Peyer's patch (tissue), 4 donors: ENCODE results near the gene LIMCH1.

Experiments
- POLR2A ChIP-seq, 2 donors: fragments of 450-650 bp; IDR thresholded peaks; one replicate each; pipeline ENCODE4 v1.5.1; 2017; ENCODE audit warnings: antibody characterized with exemption in 2 of 2, mild to moderate bottlenecking in 2 of 2, moderate library complexity in 2 of 2
- TF ChIP-seq, protein P1 (sequence below), 6 experiments: fragments of 450-650 bp in 4 of 6; fragments of 200-600 bp in 2 of 6; sonication (generic) in 1 of 6; IDR thresholded peaks; one replicate each; pipeline ENCODE4 v1.5.1; 2017 to 2019; ENCODE audit warnings: antibody characterized with exemption in 6 of 6, mild to moderate bottlenecking in 3 of 6, moderate library complexity in 1 of 6

DNA sequence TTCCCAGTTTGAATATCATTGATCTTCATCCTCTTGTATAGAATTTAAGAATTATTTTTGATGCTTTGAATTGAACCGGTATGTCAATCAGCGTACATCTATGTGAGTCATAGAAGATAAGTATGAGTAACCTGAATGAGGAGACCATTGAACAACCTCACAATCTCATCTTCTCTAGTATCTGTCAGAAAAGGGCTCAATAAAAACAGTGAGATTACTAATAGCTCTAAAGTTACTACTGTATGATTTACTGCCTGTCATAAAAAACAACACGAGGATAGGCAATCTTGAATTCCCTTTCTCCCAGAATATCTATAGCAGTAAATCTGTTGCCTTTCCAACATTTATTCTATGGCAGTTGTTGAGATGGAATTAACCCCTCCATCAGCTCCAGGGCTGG lies 174.5 kb downstream of the LIMCH1 start:
- TF ChIP-seq, protein P1, sequence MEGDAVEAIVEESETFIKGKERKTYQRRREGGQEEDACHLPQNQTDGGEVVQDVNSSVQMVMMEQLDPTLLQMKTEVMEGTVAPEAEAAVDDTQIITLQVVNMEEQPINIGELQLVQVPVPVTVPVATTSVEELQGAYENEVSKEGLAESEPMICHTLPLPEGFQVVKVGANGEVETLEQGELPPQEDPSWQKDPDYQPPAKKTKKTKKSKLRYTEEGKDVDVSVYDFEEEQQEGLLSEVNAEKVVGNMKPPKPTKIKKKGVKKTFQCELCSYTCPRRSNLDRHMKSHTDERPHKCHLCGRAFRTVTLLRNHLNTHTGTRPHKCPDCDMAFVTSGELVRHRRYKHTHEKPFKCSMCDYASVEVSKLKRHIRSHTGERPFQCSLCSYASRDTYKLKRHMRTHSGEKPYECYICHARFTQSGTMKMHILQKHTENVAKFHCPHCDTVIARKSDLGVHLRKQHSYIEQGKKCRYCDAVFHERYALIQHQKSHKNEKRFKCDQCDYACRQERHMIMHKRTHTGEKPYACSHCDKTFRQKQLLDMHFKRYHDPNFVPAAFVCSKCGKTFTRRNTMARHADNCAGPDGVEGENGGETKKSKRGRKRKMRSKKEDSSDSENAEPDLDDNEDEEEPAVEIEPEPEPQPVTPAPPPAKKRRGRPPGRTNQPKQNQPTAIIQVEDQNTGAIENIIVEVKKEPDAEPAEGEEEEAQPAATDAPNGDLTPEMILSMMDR (IDR thresholded peaks at IDR 0.05): no peak
- TF ChIP-seq POLR2A (IDR thresholded peaks at IDR 0.05): no peak
